ENCODE data around the gene ITM2B.

Gene ITM2B

GRCh38 chr13:48260970-48261369 is 28.0 kb downstream of the ITM2B start:
- no peak overlapping the region for H3K4me3 ChIP-seq (ENCODE audit: low read length)
- peaks cover 87% of the 10 kb centered on the region for H3K36me3 ChIP-seq (ENCODE audit: insufficient read depth, low read length)
- no peaks in the 10 kb centered on the region for H3K27me3 ChIP-seq (ENCODE audit: insufficient read depth, low read length)
- H3K9me3 ChIP-seq (ENCODE audit: insufficient read depth, low read depth, low read length), result no peaks in the 10 kb centered on the region
- no peaks in the 10 kb centered on the region for H3K4me1 ChIP-seq (ENCODE audit: insufficient read depth, low read length)
- 94% methylated on average over 4 of the region's 4 CpGs for WGBS
- H3K27ac ChIP-seq (ENCODE audit: low read depth, low read length), result no peak overlapping the region
- H3K9ac ChIP-seq (ENCODE audit: low read depth, low read length), result no peak overlapping the region

DNA sequence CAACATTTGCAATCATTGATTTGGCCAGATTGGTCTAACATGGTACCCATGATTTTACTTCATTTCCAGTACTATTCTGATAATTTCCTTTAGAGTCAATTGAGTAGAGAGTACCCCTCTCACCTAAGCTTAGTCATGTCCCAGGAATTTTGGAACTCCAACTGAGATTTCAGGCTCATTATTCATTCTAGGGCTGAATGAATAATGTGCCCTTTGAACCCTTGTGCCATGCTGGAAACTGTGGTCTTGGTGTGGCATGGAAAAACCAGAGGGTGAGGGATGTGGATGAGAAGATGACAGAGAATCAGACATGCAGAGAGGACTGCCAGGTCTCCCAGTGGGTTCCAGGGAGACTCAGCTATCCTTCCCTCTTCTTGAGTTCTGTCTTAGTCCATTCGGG is 30.2 kb downstream of the ITM2B start:
- Histone ChIP-seq H3K27ac (ENCODE audit: low read depth, low read length) (no peak overlapping the region), H3K4me1 (ENCODE audit: insufficient read depth, low read length) (peaks cover 4% of the 10 kb centered on the region; the same call in 1 of the 2 replicates), H3K4me3 (ENCODE audit: low read length) (no peak overlapping the region), H3K9ac (ENCODE audit: low read depth, low read length) (no peak overlapping the region), H3K9me3 (ENCODE audit: insufficient read depth, low read depth, low read length) (no peaks in the 10 kb centered on the region), H3K36me3 (ENCODE audit: insufficient read depth, low read length) (peaks cover 64% of the 10 kb centered on the region), H3K27me3 (ENCODE audit: insufficient read depth, low read length) (no peaks in the 10 kb centered on the region)
- 90% methylated on average over 1 of the region's 1 CpG for WGBS

GRCh38 chr13:48264058-48264457 is 31.1 kb downstream of the ITM2B start:
- no peaks in the 10 kb centered on the region for H3K27me3 ChIP-seq (ENCODE audit: insufficient read depth, low read length)
- no peak overlapping the region for H3K4me3 ChIP-seq (ENCODE audit: low read length)
- no peaks in the 10 kb centered on the region for H3K9me3 ChIP-seq (ENCODE audit: insufficient read depth, low read depth, low read length)
- 92% methylated on average over 2 of the region's 2 CpGs for WGBS
- no peak overlapping the region for H3K9ac ChIP-seq (ENCODE audit: low read depth, low read length)
- peaks cover 56% of the 10 kb centered on the region for H3K36me3 ChIP-seq (ENCODE audit: insufficient read depth, low read length)
- no peak overlapping the region for H3K27ac ChIP-seq (ENCODE audit: low read depth, low read length)
- H3K4me1 ChIP-seq (ENCODE audit: insufficient read depth, low read length), result peaks cover 4% of the 10 kb centered on the region; the same call in 1 of the 2 replicates

DNA sequence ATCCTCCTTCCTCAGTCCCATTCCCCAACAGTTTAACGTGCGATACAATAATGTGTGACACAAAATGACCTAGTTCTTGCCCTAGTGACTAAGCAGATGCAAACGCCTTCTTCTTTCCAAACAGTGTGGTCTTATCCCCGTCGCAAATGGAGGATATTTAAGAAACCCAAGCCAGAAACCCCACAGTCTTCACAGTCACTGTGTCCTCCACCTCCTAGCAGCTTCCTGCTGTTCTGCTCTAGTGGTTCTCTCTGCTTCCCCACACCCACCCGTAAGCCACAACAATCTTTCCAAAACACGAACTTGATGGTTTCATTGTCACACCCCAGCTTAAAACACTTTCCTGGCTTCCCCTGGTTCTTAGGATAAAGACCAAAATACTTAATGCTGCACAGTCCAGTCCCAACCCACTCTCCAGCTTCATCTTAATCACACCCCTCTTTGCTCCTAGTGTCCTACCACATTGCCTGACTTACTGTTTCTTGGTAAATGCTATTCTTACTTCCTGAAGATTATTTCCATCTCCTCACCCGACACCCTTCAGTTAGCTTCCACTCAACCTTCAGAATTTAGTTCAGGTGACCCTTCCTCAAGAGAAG is 32.3 kb downstream of the ITM2B start:
- WGBS, result 92% methylated on average over 8 of the region's 8 CpGs
- Histone ChIP-seq H3K9me3 (ENCODE audit: insufficient read depth, low read depth, low read length) (no peaks in the 10 kb centered on the region), H3K4me3 (ENCODE audit: low read length) (no peak overlapping the region), H3K27me3 (ENCODE audit: insufficient read depth, low read length) (no peaks in the 10 kb centered on the region), H3K27ac (ENCODE audit: low read depth, low read length) (no peak overlapping the region), H3K9ac (ENCODE audit: low read depth, low read length) (no peak overlapping the region), H3K36me3 (ENCODE audit: insufficient read depth, low read length) (peaks cover 45% of the 10 kb centered on the region), H3K4me1 (ENCODE audit: insufficient read depth, low read length) (peaks cover 4% of the 10 kb centered on the region; the same call in 1 of the 2 replicates)

- peaks cover 4% of the 10 kb centered on the region; the same call in 1 of the 2 replicates for H3K4me1 ChIP-seq (ENCODE audit: insufficient read depth, low read length)
- H3K9me3 ChIP-seq (ENCODE audit: insufficient read depth, low read depth, low read length), result no peaks in the 10 kb centered on the region
- H3K27ac ChIP-seq (ENCODE audit: low read depth, low read length), result no peak overlapping the region
- H3K36me3 ChIP-seq (ENCODE audit: insufficient read depth, low read length), result peaks cover 37% of the 10 kb centered on the region
- H3K4me3 ChIP-seq (ENCODE audit: low read length), result no peak overlapping the region
- H3K9ac ChIP-seq (ENCODE audit: low read depth, low read length), result no peak overlapping the region
- no peaks in the 10 kb centered on the region for H3K27me3 ChIP-seq (ENCODE audit: insufficient read depth, low read length)
Observed at GRCh38 chr13:48266150-48266549, 33.1 kb downstream of the ITM2B start.

DNA sequence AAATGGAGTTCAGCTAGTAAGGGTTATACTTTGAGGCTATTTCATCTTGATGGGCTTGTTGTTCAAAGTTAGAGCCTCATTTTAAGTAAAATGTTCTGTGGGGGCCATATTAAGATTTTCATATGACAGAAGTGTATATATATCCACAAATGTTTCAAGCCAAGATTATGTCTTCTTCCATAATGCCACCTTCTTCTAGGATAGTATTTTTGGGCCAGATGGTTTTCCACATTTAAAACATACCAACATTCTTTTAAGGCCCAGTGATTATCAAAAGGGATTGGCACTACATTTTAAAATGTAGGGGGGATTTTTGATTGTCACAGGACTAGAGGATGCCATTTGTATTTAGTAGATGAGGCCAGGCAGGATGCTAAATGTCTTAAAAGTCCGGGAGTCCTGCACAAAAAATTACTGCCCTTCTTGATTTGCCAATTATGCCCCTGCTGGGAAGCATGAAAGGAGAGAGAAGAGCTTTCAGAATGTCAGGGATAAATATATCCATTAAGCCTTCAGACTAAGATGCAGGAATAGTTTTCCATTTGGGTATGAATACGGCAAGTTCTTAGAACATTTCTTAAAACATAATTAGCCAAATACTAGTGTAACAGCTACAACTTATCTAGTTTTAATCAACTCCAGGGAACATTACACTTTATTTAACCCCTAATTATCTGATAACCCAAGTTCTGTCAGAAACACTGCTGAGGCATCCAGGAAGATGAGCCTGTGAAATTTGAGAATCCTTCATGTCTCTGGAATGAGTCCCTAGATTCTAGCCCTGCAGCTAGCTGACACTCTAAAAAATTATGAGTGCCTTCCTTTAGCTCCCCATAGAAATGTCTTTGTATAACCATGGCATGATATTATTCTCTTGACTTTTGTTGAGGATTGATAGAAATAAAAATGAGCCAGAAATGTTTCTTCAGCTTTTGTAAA is 34.0 kb downstream of the ITM2B start:
- Histone ChIP-seq H3K9me3 (ENCODE audit: insufficient read depth, low read depth, low read length) (no peaks in the 10 kb centered on the region), H3K27me3 (ENCODE audit: insufficient read depth, low read length) (no peaks in the 10 kb centered on the region), H3K9ac (ENCODE audit: low read depth, low read length) (no peak overlapping the region), H3K4me3 (ENCODE audit: low read length) (no peak overlapping the region), H3K4me1 (ENCODE audit: insufficient read depth, low read length) (peaks cover 4% of the 10 kb centered on the region; the same call in 1 of the 2 replicates), H3K36me3 (ENCODE audit: insufficient read depth, low read length) (peaks cover 29% of the 10 kb centered on the region), H3K27ac (ENCODE audit: low read depth, low read length) (no peak overlapping the region)
- 83% methylated on average over 2 of the region's 2 CpGs for WGBS

GRCh38 chr13:48268019-48268418 is 35.0 kb downstream of the ITM2B start:
- WGBS, result 94% methylated on average over 4 of the region's 4 CpGs
- Histone ChIP-seq H3K36me3 (ENCODE audit: insufficient read depth, low read length) (peaks cover 18% of the 10 kb centered on the region), H3K4me1 (ENCODE audit: insufficient read depth, low read length) (peaks cover 4% of the 10 kb centered on the region; the same call in 1 of the 2 replicates), H3K27ac (ENCODE audit: low read depth, low read length) (no peak overlapping the region), H3K27me3 (ENCODE audit: insufficient read depth, low read length) (no peaks in the 10 kb centered on the region), H3K4me3 (ENCODE audit: low read length) (no peak overlapping the region), H3K9me3 (ENCODE audit: insufficient read depth, low read depth, low read length) (no peaks in the 10 kb centered on the region), H3K9ac (ENCODE audit: low read depth, low read length) (no peak overlapping the region)

DNA sequence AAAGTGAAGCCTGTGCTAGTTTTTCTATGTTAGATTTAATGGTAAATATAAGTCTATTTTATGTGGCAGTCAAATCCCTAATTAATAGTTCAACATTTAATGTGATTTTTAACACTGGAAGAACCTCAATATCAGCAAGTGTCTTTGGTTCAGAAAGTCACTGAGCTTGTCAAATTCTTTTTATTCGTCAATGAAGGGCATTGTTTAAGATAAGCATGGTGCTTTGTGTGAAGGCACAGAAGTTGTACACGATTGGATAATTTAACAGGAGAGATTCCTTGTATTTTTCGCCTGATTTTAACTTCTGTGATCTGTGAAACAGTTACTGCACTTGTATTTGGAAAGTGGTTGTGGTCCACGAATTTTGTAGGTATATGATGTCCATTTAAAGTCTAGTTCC is 40.3 kb downstream of the ITM2B start:
- Histone ChIP-seq H3K9ac (ENCODE audit: low read depth, low read length) (no peak overlapping the region), H3K4me3 (ENCODE audit: low read length) (no peak overlapping the region), H3K4me1 (ENCODE audit: insufficient read depth, low read length) (no peaks in the 10 kb centered on the region), H3K27ac (ENCODE audit: low read depth, low read length) (no peak overlapping the region), H3K9me3 (ENCODE audit: insufficient read depth, low read depth, low read length) (no peaks in the 10 kb centered on the region), H3K36me3 (ENCODE audit: insufficient read depth, low read length) (no peaks in the 10 kb centered on the region), H3K27me3 (ENCODE audit: insufficient read depth, low read length) (no peaks in the 10 kb centered on the region)
- 92% methylated on average over 4 of the region's 4 CpGs for WGBS

DNA sequence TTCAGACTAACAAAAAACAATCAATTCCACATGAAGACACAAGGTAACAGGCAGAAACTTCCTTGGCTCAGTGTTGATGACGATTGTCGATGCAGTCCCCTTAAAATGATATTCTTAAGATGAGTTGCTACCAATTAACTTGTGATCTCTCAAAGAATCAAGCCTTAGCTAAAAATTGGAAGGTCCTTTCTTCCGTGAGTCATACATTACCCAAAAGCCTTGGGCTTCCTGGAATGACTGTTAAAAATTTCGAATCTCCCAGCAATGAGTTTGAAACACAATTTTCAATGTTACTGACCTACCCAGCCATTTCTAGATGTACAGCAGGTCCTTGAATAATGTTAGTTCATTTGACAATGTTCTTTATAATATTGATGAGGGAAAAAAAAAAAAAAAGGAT is 42.5 kb downstream of the ITM2B start:
- 96% methylated on average over 4 of the region's 4 CpGs for WGBS
- Histone ChIP-seq H3K4me1 (ENCODE audit: insufficient read depth, low read length) (no peaks in the 10 kb centered on the region), H3K27me3 (ENCODE audit: insufficient read depth, low read length) (no peaks in the 10 kb centered on the region), H3K4me3 (ENCODE audit: low read length) (no peak overlapping the region), H3K9me3 (ENCODE audit: insufficient read depth, low read depth, low read length) (no peaks in the 10 kb centered on the region), H3K27ac (ENCODE audit: low read depth, low read length) (no peak overlapping the region), H3K9ac (ENCODE audit: low read depth, low read length) (no peak overlapping the region), H3K36me3 (ENCODE audit: insufficient read depth, low read length) (no peaks in the 10 kb centered on the region)

DNA sequence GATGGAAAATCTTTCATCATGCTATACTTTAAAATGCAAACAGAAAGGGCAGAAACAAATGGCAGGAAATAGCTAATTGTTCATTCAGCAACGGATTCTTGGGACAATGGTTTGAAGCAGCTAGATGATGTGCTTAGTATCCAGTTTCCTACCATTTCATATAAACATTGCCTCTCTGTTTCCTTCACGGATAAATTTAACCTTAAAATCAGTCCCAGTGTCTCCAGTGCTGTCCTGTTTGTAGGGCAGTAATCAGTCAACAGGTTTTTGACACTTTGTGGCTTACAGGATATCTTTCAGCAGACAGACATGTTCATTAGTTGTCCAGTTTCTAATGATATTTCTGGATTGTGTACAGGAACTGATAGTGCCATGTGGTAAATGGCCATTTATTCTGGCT is 45.8 kb downstream of the ITM2B start:
- H3K27me3 ChIP-seq (ENCODE audit: insufficient read depth, low read length), result no peaks in the 10 kb centered on the region
- H3K9me3 ChIP-seq (ENCODE audit: insufficient read depth, low read depth, low read length), result no peaks in the 10 kb centered on the region
- H3K9ac ChIP-seq (ENCODE audit: low read depth, low read length), result no peak overlapping the region
- H3K27ac ChIP-seq (ENCODE audit: low read depth, low read length), result no peak overlapping the region
- no peaks in the 10 kb centered on the region for H3K4me1 ChIP-seq (ENCODE audit: insufficient read depth, low read length)
- 95% methylated on average over 2 of the region's 2 CpGs for WGBS
- no peaks in the 10 kb centered on the region for H3K36me3 ChIP-seq (ENCODE audit: insufficient read depth, low read length)
- no peak overlapping the region for H3K4me3 ChIP-seq (ENCODE audit: low read length)

DNA sequence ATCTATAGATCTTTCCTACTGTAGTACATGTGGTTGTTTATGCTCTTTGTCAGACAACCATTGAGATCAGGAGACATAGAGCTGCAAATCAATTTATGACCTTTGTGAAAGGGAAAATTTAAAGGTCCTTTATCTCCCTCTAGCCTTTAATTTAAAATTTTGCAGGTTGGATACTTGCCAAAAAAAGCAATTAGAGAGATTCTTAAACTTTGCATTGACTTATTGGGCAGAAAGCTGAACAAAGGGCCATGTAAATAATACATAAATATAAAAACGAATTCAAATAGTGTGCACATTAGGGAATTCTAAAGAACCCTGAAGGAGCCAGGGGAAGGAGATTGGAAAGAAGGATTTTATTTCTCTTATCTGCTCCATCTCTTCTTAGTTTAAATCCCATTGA is 48.5 kb downstream of the ITM2B start:
- H3K9me3 ChIP-seq (ENCODE audit: insufficient read depth, low read depth, low read length), result no peaks in the 10 kb centered on the region
- H3K4me1 ChIP-seq (ENCODE audit: insufficient read depth, low read length), result no peaks in the 10 kb centered on the region
- no peaks in the 10 kb centered on the region for H3K27me3 ChIP-seq (ENCODE audit: insufficient read depth, low read length)
- no peak overlapping the region for H3K27ac ChIP-seq (ENCODE audit: low read depth, low read length)
- no peak overlapping the region for H3K9ac ChIP-seq (ENCODE audit: low read depth, low read length)
- WGBS, result no CpG with 5 or more reads among the region's 1 CpG
- H3K4me3 ChIP-seq (ENCODE audit: low read length), result no peak overlapping the region
- no peaks in the 10 kb centered on the region for H3K36me3 ChIP-seq (ENCODE audit: insufficient read depth, low read length)
